H1 (cell line): ENCODE results near the gene CD248. TPM values are rescaled to one million over a fixed set of nuclear protein-coding genes. Genes with fewer than 3 reads are reported as not detected.

ENCODE experiments used
- BACH1 ChIP-seq: IDR thresholded peaks from 2 replicates; pipeline ENCODE4 v1.6.1; 2012; ENCODE audit warnings: low read length, improper control_type of control experiment
- SIRT6 ChIP-seq: IDR thresholded peaks from one replicate; pipeline ENCODE4 v1.7.1; 2012; ENCODE audit warnings: low read length, inconsistent platforms
- polyA plus RNA-seq, 7 experiments: library from polyadenylated mRNA; depleted of rRNA in 3 of 7; stranded (reverse) in 5 of 7; unstranded in 2 of 7; fragments of >200 nt in 5 of 7; fragments of 200-250 nt in 2 of 7; gene quantifications; 1 replicate in 5 of 7; 2 replicates in 1 of 7; 4 replicates in 1 of 7; pipeline versions ENCODE4 v1.2.1 to v1.2.3, GENCODE V29; 2011 to 2013; ENCODE audit warnings: missing spikeins in 2 of 7, mixed read lengths in 2 of 7
- total RNA-seq: library from RNA; stranded (reverse); fragmentation: NEBNext Ultra II Directional; extraction: Animal tissue kit (Norgen Biotek cat#: 25700); gene quantifications from 2 replicates; pipeline ENCODE4 v1.2.1, GENCODE V29; 2021
- TF ChIP-seq, protein P1 (sequence below): fragments of 300-600 bp; sonication (generic); IDR thresholded peaks from 2 replicates; pipeline ENCODE4 v1.7.1; 2012; ENCODE audit warnings: low read length, moderate library complexity, mild to moderate bottlenecking, inconsistent platforms; ENCODE audit not compliant: insufficient replicate concordance

The CD248 gene
- total and polyA plus RNA-seq, 2 of the 8 experiments (the other 6 are each of a cell fraction or from before 2014, with no cell fraction given): 2.7 to 3.9 TPM

DNA sequence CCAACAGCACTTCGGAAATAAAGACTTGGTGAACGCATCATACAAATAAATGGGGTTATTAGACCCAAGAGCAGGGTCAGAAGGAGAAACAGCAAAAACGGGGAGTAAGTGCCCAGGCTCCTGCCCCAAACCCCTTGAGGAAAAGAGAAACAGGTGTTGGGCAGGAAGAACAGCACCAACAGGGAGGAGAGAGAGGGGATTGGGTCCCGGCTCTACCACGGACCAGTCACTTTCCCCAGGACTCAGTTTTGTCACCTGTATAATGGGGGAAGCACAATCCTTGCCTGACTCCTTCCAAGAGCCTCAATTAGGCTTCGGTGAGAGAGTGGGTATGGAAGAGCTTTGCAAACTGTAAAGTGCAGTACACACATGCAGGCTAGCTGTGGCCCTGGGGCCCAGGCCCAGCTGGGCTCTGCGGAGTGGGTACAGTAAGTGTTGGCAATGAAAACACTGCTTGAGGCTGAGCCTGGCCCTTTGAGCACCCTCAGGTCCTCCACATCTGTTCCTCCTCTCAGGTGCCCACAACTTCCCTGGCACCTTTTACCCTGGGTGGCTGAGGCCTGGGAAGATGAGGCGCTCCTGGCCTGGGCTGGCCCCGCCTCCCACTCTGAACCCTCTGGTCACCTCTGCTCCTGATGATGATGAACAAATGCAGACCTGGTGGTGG, 45.8 kb upstream of the CD248 start (continued):
- TF ChIP-seq, protein P1, sequence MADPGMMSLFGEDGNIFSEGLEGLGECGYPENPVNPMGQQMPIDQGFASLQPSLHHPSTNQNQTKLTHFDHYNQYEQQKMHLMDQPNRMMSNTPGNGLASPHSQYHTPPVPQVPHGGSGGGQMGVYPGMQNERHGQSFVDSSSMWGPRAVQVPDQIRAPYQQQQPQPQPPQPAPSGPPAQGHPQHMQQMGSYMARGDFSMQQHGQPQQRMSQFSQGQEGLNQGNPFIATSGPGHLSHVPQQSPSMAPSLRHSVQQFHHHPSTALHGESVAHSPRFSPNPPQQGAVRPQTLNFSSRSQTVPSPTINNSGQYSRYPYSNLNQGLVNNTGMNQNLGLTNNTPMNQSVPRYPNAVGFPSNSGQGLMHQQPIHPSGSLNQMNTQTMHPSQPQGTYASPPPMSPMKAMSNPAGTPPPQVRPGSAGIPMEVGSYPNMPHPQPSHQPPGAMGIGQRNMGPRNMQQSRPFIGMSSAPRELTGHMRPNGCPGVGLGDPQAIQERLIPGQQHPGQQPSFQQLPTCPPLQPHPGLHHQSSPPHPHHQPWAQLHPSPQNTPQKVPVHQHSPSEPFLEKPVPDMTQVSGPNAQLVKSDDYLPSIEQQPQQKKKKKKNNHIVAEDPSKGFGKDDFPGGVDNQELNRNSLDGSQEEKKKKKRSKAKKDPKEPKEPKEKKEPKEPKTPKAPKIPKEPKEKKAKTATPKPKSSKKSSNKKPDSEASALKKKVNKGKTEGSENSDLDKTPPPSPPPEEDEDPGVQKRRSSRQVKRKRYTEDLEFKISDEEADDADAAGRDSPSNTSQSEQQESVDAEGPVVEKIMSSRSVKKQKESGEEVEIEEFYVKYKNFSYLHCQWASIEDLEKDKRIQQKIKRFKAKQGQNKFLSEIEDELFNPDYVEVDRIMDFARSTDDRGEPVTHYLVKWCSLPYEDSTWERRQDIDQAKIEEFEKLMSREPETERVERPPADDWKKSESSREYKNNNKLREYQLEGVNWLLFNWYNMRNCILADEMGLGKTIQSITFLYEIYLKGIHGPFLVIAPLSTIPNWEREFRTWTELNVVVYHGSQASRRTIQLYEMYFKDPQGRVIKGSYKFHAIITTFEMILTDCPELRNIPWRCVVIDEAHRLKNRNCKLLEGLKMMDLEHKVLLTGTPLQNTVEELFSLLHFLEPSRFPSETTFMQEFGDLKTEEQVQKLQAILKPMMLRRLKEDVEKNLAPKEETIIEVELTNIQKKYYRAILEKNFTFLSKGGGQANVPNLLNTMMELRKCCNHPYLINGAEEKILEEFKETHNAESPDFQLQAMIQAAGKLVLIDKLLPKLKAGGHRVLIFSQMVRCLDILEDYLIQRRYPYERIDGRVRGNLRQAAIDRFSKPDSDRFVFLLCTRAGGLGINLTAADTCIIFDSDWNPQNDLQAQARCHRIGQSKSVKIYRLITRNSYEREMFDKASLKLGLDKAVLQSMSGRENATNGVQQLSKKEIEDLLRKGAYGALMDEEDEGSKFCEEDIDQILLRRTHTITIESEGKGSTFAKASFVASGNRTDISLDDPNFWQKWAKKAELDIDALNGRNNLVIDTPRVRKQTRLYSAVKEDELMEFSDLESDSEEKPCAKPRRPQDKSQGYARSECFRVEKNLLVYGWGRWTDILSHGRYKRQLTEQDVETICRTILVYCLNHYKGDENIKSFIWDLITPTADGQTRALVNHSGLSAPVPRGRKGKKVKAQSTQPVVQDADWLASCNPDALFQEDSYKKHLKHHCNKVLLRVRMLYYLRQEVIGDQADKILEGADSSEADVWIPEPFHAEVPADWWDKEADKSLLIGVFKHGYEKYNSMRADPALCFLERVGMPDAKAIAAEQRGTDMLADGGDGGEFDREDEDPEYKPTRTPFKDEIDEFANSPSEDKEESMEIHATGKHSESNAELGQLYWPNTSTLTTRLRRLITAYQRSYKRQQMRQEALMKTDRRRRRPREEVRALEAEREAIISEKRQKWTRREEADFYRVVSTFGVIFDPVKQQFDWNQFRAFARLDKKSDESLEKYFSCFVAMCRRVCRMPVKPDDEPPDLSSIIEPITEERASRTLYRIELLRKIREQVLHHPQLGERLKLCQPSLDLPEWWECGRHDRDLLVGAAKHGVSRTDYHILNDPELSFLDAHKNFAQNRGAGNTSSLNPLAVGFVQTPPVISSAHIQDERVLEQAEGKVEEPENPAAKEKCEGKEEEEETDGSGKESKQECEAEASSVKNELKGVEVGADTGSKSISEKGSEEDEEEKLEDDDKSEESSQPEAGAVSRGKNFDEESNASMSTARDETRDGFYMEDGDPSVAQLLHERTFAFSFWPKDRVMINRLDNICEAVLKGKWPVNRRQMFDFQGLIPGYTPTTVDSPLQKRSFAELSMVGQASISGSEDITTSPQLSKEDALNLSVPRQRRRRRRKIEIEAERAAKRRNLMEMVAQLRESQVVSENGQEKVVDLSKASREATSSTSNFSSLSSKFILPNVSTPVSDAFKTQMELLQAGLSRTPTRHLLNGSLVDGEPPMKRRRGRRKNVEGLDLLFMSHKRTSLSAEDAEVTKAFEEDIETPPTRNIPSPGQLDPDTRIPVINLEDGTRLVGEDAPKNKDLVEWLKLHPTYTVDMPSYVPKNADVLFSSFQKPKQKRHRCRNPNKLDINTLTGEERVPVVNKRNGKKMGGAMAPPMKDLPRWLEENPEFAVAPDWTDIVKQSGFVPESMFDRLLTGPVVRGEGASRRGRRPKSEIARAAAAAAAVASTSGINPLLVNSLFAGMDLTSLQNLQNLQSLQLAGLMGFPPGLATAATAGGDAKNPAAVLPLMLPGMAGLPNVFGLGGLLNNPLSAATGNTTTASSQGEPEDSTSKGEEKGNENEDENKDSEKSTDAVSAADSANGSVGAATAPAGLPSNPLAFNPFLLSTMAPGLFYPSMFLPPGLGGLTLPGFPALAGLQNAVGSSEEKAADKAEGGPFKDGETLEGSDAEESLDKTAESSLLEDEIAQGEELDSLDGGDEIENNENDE: no peak
- no peak for TF ChIP-seq BACH1
- TF ChIP-seq SIRT6: no peak
